ENCODE data around the gene MPZ. TPM values are rescaled to one million over a fixed set of nuclear protein-coding genes. Genes with fewer than 3 reads are reported as not detected.
A peak's percentile ranks its signal among the peaks of the same experiment; 100 is the strongest.
"Not testable (repeated sequence)": the region's sequence is repeated elsewhere in the genome, so short reads cannot be mapped to it uniquely, and the experiment has no call there.

Gene MPZ
- polyA plus RNA-seq (ENCODE audit: insufficient read length in 4 of 4) = 1 to 10 TPM; 4.5 to 8.7 (median 6.0) TPM

DNA sequence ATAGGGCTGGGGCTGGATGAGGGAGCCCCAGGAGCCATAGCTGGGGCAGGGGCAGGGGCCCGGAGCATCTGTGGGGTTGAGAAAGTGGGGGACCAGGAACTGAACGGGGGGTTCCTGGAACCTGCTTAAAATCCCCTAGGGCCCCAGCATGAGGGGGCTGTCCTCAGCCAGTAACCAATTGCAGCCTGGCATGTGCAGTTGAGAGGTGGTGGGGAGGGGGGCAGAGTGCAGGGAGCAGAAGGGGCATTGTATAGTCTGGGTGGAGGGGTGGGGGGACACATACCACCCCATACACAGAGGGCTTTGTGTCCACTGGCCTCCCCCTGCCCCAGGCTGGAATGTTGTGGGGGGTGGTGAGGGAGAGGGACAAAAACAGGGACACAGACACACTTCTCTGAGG, at the start of gene MPZ:
Gene MPZ, minus strand, starts transcription at position 101 of the 400 bp plus-strand sequence. Its CDS starts 63 bp downstream, at position 38.
- no peak for DNase-seq (ENCODE audit: low read depth in 4 of 4, low spot score in 3 of 4)

DNA sequence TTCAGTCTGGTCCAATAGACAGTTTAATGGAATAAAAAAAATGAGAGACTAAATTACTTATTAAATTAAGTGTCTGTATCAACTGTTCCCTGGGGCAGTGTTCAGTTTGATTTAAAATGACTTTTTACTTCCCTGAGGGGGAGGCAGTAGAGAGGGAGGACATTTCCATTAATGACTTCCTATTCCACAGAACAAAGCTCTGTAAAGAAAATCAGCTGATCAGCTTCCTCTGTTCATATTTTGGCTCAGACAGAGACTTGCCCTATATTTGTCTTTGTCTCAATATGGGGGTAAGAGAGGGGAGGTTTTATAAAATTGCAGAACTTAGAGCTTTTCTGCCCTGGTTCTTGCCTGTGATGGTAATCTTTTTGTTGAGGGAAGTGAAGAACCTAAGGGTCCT, 49.5 kb upstream of the MPZ start:
- DNase-seq (ENCODE audit: low read depth in 4 of 4, low spot score in 3 of 4) = peak in 1 of 4 donors; percentile 8

DNA sequence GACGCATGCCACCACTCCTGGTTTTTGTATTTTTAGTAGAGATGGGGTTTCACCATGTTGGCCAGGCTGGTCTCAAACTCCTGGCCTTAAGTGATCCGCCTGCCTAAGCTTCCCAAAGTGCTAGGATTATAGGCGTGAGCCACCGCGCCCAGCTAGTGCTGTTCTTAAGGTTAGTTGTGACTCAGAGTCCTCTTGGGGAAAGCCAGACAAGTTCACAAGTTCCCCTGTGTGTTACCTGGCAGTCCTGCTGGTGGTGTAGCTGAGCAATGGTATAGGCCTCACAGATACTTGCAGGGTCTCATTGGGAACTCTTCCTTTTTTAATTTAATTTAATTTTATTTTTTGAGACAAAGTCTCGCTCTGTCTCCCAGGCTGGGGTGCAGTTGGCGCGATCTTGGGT, 47.3 kb upstream of the MPZ start:
- no peak for DNase-seq (ENCODE audit: low read depth in 4 of 4, low spot score in 3 of 4)

DNA sequence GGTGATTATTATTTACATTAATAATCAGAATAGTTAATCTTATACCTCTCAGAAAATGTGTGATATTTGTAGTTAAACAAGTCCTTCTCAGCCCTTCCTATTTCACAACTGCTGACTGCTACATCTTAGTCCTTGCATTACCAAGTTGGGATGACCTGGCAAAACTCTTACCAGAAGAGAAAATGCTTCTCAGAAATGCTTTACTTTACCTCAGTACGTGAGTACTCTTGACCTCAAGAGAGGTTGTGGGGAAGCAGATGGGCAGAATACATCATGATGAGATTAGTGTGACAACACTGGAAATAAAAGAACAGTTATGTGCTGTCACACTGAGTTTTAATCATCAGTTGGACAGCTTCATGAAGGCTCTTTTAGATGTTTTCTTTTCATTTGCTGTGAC, 41.7 kb upstream of the MPZ start:
- DNase-seq (ENCODE audit: low read depth in 4 of 4, low spot score in 3 of 4) = no peak

DNA sequence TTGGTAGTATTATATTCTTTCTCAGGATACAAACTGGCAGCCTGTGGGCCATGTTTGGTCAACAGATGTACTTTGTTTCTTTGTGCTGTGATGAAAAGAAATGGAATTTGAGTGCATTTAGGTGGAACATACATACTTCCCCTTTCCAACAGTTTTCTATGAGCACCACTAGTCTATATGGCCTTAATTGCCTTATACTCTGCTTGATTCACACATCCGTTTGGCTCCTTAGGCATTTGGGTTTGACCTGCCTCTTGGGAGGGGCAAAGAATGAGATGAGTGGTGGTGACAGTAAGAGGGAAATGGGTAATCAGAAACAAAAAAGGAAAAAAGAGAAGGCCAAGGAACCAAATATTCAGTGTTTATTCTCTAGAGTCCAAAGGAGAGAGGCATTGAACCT, 40.9 kb upstream of the MPZ start:
- DNase-seq (ENCODE audit: low read depth in 4 of 4, low spot score in 3 of 4) = no peak

DNA sequence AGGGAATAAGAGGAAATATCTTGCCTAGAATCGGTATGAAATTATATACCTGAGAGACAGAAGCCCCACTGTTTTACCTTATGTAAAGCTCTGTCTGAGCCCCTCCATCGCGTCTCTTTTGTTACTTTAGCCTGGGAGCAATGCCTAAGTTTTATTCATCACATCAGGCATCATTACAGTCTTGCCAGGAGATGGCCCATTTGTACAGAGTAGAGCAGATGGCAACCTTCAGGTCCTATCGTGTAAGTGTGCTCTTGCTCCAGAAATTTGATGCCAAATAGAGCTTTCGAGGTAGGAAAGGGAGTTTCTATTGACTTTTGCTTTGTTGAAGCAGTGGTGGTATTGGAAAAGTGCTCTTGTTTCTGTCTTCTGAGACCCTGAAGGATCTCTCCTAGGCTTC, 33.1 kb upstream of the MPZ start:
- DNase-seq (ENCODE audit: low read depth in 4 of 4, low spot score in 3 of 4) = no peak

DNA sequence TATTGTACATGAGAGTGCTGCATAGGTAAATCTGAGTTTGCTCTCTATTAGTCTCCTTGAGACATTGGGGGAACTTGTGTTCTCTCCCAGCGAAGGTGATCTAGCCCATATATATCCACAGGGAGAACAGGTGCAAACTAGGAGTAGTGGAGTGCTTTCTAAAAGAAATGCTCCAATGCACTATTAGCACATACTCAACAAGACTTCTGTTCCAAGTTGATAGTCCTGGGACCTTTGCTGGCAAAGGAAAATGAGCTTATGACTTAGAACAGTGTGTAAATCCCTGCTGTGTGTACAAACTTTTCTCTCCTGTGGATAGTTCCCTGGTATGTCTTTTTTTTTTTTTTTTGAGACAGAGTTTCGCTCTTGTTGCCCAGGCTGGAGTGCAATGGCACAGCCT, 32.4 kb upstream of the MPZ start:
- no peak for DNase-seq (ENCODE audit: low read depth in 4 of 4, low spot score in 3 of 4)

DNA sequence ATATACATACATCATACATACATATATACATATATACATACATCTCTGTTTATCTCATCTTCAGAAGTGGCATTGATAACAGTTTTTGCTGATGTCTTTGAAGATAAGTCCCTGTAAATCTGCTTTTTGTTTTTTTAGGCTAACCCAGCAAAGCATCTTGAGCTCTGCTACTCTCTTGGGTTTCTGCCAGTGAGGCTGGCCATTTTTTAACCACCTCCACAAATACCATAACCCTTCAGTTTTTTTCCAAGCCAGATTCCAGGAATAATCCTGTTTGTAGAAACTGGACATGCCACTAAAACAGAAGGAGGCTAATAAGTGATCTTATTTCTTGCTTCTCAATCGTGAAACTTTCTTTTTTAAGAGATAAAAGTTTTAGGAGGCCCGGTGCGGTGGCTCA, 26.0 kb upstream of the MPZ start:
- DNase-seq (ENCODE audit: low read depth in 4 of 4, low spot score in 3 of 4) = no peak

DNA sequence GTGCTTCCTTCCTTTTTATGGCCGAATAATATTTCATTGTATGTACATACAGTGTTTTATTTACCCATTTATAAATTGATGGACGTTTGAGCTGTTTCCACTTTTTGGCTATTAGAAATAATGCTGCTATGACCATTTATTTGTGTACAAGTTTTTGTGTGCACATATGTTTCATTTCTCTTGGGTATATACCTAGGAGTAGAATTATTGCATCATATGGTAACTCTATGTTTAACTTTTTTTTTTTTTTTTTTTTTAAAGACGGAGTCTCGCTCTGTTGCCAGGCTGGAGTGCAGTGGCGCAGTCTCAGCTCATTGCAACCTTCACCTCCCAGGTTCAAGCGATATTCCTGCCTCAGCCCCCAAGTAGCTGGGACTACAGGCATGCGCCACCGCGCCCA, 23.4 kb upstream of the MPZ start:
- DNase-seq (ENCODE audit: low read depth in 4 of 4, low spot score in 3 of 4) = no peak

DNA sequence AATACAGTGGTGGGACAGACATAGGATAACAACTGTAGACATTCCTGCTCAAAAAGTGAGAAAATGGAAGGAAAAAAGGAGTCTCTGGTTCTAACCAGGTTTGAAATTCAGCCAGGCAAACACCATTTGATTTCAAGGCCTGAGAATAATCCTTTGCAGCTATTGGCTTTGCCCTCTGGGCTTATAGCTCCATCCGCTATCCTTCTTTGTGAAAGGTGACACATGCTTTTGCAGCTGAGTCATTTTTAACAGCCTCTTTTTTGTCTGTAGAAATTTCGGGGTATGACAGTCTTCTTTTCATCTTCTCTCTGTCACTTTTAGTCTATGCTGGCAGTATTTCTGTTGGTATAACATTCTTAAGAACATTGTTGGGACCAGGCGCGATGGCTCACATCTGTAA, 20.6 kb upstream of the MPZ start:
- DNase-seq (ENCODE audit: low read depth in 4 of 4, low spot score in 3 of 4) = no peak

DNA sequence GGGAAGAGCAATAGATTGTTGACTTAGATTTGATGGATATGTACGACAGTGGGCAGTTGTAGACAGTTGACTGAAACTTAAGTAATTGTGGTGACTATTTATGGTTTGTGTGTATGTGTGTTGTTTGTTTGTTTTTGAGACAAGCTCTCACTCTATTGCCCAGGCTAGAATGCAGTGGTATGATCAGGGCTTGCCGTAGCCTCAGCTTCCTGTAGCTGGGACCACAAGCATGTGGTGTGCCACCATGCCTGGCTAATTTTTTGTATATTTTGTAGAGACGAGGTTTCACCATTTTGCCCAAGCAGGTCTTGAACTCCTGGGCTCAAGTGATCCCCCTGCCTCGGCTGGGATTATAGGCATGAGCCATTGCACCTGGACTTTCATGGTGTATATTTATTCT, 14.3 kb upstream of the MPZ start:
- DNase-seq (ENCODE audit: low read depth in 4 of 4, low spot score in 3 of 4) = no peak

DNA sequence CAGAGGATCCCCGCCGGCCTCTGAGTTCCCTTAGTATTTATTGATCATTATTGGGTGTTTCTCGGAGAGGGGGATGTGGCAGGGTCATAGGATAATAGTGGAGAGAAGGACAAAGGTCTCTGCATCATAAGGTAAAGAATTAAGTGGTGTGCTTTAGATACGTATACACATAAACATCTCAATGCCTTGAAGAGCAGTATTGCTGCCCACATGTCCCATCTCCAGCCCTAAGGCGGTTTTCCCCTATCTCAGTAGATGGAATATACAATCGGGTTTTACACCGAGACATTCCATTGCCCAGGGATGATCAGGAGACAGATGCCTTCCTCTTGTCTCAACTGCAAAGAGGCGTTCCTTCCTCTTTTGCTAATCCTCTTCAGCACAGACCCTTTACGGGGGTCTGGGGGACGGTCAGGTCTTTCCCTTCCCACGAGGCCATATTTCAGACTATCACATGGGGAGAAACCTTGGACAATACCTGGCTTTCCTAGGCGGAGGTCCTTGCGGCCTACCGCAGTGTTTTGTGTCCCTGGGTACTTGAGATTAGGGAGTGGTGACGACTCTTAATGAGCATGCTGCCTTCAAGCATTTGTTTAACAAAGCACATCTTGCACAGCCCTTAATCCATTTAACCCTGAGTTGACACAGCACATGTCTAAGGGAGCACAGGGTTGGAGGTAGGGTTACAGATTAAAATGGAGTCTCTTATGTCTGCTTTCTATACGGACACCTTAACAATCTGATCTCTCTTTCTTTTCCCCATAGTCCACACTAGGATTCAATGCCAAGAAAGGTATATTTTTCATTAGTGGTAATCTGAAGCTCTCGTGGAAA, 6.3 kb upstream of the MPZ start:
- not testable (repeated sequence) for DNase-seq (ENCODE audit: low read depth in 4 of 4, low spot score in 3 of 4)

DNA sequence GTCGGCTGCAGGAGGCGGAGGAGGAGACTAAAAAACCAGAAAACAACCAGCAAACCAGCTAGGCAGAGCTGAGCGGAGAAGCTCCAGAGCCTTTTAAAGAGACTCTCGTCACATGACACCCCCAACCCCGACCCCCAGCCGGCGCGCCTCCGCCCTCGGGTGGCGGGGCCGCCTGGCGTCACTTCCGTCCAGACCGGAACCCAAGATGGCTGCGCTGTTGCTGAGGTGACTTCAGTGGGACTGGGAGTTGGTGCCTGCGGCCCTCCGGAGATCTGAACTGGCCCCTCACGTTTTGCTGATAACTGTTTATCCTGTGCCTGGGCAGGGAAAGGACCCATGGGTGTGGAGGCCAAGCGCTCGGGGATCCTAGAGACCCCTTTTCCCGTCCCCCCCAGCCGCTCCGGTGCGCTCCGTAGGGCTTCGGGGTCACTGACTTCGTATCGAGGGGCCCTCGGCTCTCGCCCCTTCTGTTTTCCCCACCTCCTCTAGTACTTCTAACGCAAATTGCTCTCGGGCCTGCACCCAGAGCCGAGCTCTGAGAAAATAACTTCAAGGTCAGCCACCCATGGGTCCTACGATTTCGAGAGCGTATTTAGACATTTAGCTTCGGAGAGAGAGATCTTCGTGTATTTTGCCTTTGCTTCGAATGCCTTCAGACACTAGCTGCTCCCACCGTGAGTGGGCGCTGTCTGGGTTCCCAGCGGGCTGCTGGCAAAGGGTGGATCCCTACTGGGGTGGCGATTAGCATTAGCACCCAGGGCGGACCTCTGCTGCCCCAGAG, 4.6 kb upstream of the MPZ start, which contains the start of gene SDHC:
Gene SDHC, plus strand, starts transcription at position 181 of the 781 bp plus-strand sequence. Its CDS starts 25 bp downstream, at position 206.
- DNase-seq (ENCODE audit: low read depth in 4 of 4, low spot score in 3 of 4) = peak; percentile 81 to 87 (median 82)

DNA sequence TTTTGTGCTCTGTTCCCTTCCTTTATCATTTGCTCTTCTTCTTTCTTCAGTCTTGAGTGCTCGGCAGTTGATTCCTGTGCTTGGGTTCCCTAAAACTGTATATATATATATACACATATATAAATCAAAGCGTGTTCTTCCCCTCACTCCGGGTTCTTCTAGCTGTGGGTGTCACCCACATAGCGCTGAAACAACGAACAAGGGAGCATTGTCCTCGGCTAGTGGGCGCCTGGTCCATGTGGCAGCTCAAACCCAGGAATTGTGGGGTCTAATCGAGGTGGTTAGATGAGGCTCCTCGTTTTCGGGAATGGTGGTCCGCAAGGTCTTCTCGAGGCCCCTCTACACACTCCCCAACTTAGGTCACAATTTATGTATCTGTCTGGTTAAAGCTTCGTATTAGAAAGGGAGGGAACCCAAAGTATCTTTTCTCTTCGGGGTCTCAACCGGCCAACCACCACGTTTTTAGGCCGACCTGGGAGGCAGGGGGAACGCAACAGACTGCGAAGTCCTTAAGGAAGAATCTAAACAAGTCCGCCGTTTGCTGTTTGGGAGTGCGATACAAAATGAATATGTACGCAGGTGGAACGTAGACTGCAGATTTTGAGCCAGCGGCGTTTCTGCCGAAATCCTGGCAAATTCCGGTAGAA, 3.9 kb upstream of the MPZ start:
- DNase-seq (ENCODE audit: low read depth in 4 of 4, low spot score in 3 of 4) = no peak

DNA sequence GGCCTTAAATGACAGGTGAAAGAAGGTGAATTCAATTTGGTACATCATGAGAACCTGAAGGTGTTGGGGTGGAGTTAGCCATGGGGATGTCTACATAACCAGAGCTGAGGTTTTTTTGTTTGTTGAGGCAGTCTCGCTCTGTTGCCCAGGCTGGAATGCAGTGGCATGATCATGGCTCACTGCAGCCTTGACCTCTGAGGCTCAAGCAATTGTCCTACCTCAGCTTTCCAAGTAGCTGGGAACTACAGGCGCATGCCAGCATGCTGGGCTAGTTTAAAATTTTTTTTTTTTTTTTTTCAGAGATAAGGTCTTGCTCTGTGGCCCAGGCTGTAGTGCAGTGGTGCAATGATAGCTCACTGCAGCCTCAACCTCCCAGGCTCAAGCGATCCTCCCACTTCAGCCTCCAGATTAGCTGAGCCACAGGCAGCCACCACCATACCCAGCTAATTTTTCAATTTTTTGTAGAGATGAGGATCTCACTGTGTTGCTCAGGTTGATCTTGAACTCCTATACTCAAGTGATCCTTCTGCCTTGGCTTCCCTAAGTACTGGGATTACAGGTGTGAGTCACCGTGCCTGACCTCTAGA, 1.9 kb upstream of the MPZ start:
- DNase-seq (ENCODE audit: low read depth in 4 of 4, low spot score in 3 of 4) = no peak

DNA sequence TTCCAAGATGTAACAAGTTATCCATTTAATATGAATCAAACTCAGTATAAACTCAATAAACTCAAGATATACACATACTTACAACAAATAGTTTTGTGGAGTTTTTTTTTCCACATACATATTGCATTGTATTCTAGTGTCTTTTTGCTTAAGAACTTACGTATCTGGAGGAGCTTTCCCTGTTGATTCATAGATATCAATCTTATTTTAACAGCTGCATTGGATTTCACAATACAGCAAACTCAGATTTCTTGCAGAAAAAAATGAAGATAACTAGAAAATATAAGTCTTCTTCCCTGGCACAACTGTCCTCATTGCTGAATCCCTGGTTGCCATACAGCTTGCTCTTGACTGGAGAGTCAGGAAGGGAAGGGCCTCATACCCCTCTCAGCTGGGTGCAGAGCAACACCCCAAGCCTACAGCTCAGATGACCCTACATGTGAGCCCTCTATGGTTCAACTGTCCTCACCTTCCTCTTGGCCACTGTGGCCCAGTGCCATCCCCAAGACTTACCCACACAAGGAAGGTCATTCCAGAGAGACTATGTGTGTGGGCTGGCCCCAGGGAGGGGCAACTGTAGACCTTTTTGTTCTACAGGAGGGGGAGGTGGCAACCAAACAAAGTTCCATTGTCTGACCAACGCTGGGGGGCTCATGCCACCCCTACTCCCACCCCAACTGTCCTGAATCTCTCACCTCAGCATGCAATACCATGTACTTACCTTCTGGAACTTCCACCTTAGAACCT, 1.7 kb downstream of the MPZ start:
- DNase-seq (ENCODE audit: low read depth in 4 of 4, low spot score in 3 of 4) = no peak

DNA sequence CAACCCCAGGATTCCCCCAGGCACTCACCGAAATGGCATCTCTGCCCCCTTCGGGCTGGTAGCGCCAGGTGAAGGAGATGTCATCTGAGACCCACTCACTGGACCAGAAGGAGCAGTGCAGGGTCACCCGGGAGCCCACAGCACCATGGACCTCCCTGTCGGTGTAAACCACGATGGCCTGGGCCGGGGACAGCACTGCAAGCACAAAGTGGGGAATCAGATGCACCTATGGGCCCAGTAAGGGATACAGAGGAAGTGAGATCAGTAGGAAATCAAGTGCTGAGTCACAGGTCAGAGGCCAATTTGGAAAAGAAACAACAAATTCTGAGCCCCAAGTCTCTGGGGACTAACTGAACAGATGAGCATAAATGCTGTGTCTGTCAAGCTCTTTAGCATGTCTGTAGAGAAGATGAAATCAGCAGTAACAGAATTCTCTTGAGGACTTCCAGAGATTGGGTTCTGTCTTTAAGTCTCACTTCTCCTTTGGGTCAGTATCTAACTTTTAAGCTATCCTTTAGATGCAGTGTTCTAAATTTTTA, 2.5 kb downstream of the MPZ start:
- no peak for DNase-seq (ENCODE audit: low read depth in 4 of 4, low spot score in 3 of 4)

DNA sequence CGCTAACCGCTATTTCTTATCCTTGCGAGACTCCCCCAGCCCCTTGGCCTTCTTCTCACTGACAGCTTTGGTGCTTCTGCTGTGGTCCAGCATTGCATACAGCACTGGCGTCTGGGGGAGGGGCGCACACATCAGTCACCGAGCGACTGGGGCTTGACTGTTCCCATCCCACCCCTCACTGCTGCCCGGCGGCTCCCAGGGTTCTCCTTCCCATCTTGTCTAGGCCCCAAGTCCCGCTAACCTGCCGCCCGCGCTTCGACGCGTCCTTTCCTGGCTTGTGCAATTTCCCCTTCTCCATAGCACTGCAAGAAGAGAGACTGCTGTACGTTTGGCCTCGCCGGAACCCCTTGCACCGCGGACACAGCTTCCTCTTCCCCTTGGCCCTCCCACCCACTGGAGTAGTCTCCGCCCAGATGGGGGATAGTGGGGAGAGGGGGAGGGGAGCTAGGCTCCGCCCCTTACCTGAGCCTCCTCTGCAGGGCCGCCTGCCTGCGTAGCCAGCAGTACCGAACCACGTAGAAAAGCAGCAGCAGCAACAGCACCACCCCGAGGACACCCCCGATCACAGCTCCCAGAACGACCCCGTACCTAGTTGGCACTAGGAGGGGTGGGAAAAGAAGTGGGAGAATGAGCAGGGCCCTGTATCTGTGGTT, 3.8 kb downstream of the MPZ start:
- DNase-seq (ENCODE audit: low read depth in 4 of 4, low spot score in 3 of 4) = peak; percentile 53 to 68 (median 66)

All from left renal pelvis (tissue), 4 donors.